H1 (cell line): ENCODE results near the gene CACNA2D1.

Source experiments
- CTCF ChIP-seq, 3 experiments: IDR thresholded peaks; 1 replicate in 2 of 3; 2 replicates in 1 of 3; pipeline versions ENCODE4 v1.5.1 to v1.6.1; 2011; ENCODE audit warnings: low read length in 3 of 3, mild to moderate bottlenecking in 3 of 3, inconsistent platforms in 2 of 3, low read depth in 1 of 3, moderate library complexity in 1 of 3; ENCODE audit not compliant: insufficient read depth in 1 of 3; ENCODE audit errors: control extremely low read depth in 1 of 3
- RFX5 ChIP-seq: IDR thresholded peaks from 2 replicates; pipeline ENCODE4 v1.6.1; 2011; ENCODE audit warnings: low read depth, low read length, improper control_type of control experiment, borderline replicate concordance
- SRF ChIP-seq: IDR thresholded peaks from 2 replicates; pipeline ENCODE4 v1.6.1; 2011; ENCODE audit warnings: mild to moderate bottlenecking, low read depth, low read length, moderate library complexity

- TF ChIP-seq RFX5 (no peak), CTCF (IDR thresholded peaks at IDR 0.05; ENCODE audit: control extremely low read depth in 1 of 3, insufficient read depth in 1 of 3, low read depth in 1 of 3, low read length in 3 of 3) (peak in 2 of 3 experiments; percentile 36 to 61; a peak in 2 of 4 replicates), SRF (no peak)
Observed at GRCh38 chr7:82481499-82482097, 38.0 kb upstream of the CACNA2D1 start.
